HEK293 (cell line): Measurements from ENCODE around the gene CARM1.

Experiments
- MZF1 ChIP-seq: fragments of 450-650 bp; formaldehyde crosslinking; IDR thresholded peaks from 2 replicates; pipeline ENCODE4 v1.5.1; 2017; ENCODE audit warnings: missing biosample characterization, missing genetic modification characterization, borderline replicate concordance
- ZBTB20 ChIP-seq: fragments of 450-650 bp; formaldehyde crosslinking; IDR thresholded peaks from 2 replicates; pipeline ENCODE4 v1.5.1; 2016; ENCODE audit warnings: missing biosample characterization, missing genetic modification characterization
- ZNF747 ChIP-seq: fragments of 450-650 bp; formaldehyde crosslinking; IDR thresholded peaks from 2 replicates; pipeline ENCODE4 v1.5.1; 2016; ENCODE audit warnings: missing biosample characterization, missing genetic modification characterization
- TF ChIP-seq, protein P1 (sequence below): sonication (generic); formaldehyde crosslinking; IDR thresholded peaks from 2 replicates; pipeline ENCODE4 v1.8.1; 2022; ENCODE audit warnings: mild to moderate bottlenecking, moderate library complexity, missing genetic modification reagents
- TF ChIP-seq, protein P2 (sequence below): fragments of 450-650 bp; formaldehyde crosslinking; IDR thresholded peaks from 2 replicates; pipeline ENCODE4 v1.5.1; 2016; ENCODE audit warnings: missing biosample characterization, missing genetic modification characterization
- TF ChIP-seq, protein P3 (sequence below): fragments of 450-650 bp; formaldehyde crosslinking; IDR thresholded peaks from 2 replicates; pipeline ENCODE4 v1.5.1; 2016; ENCODE audit warnings: missing biosample characterization, missing genetic modification characterization
- TF ChIP-seq, protein P4 (sequence below): fragments of 450-650 bp; formaldehyde crosslinking; IDR thresholded peaks from 2 replicates; pipeline ENCODE4 v1.5.1; 2016; ENCODE audit warnings: missing biosample characterization, missing genetic modification characterization

DNA sequence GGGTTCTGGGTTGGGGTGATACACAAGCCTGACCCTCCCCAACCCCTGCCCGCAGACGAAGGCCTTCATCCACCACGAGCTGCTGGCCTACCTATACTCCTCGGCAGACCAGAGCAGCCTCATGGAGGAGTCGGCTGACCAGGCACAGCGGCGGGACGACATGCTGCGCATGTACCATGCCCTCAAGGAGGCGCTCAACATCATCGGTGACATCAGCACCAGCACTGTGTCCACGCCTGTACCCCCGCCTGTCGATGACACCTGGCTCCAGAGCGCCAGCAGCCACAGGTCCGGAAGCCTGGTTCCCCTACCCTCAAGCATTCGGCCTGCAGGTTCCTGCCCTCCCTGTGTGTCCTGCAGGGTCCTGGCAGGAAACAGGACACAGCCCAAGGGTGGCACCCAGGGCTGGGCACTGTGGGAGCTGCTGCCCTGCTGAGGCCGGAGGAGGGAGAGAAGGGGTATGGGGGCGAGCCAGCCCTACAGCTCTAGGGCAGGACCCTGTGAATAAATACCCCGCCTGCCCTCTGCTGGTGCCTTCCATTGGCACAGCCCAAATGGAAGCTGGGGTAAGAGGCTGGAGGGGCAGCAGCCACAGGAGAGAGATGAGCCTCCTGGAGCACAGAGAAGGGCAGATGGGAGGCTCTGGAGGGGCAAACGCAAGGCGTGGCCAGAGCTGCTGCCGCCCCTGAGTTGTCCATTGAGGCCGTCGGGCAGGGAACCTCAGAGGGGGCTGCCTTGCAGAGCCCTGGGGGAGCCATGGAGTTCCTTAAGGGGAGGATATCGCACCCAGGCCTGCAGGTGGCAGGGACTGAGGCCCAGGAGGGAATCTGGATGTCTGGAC, 42.2 kb upstream of the CARM1 start:
- TF ChIP-seq, protein P1, sequence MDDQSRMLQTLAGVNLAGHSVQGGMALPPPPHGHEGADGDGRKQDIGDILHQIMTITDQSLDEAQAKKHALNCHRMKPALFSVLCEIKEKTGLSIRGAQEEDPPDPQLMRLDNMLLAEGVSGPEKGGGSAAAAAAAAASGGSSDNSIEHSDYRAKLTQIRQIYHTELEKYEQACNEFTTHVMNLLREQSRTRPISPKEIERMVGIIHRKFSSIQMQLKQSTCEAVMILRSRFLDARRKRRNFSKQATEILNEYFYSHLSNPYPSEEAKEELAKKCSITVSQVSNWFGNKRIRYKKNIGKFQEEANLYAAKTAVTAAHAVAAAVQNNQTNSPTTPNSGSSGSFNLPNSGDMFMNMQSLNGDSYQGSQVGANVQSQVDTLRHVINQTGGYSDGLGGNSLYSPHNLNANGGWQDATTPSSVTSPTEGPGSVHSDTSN (CRISPR knock-in tag), result no peak
- TF ChIP-seq ZBTB20 (tag by site-specific recombination) (no peak; the same call in 1 of the 2 replicates), ZNF747 (tag by site-specific recombination) (no peak), MZF1 (tag by site-specific recombination) (no peak)
- TF ChIP-seq, protein P2, sequence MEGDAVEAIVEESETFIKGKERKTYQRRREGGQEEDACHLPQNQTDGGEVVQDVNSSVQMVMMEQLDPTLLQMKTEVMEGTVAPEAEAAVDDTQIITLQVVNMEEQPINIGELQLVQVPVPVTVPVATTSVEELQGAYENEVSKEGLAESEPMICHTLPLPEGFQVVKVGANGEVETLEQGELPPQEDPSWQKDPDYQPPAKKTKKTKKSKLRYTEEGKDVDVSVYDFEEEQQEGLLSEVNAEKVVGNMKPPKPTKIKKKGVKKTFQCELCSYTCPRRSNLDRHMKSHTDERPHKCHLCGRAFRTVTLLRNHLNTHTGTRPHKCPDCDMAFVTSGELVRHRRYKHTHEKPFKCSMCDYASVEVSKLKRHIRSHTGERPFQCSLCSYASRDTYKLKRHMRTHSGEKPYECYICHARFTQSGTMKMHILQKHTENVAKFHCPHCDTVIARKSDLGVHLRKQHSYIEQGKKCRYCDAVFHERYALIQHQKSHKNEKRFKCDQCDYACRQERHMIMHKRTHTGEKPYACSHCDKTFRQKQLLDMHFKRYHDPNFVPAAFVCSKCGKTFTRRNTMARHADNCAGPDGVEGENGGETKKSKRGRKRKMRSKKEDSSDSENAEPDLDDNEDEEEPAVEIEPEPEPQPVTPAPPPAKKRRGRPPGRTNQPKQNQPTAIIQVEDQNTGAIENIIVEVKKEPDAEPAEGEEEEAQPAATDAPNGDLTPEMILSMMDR (tag by site-specific recombination), result peak; percentile 8; the same call in 1 of the 2 replicates
- TF ChIP-seq, protein P3, sequence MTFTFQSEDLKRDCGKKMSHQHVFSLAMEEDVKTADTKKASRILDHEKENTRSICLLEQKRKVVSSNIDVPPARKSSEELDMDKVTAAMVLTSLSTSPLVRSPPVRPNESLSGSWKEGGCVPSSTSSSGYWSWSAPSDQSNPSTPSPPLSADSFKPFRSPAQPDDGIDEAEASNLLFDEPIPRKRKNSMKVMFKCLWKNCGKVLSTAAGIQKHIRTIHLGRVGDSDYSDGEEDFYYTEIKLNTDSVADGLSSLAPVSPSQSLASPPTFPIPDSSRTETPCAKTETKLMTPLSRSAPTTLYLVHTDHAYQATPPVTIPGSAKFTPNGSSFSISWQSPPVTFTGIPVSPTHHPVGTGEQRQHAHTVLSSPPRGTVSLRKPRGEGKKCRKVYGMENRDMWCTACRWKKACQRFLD (tag by site-specific recombination), result no peak
- TF ChIP-seq, protein P4, sequence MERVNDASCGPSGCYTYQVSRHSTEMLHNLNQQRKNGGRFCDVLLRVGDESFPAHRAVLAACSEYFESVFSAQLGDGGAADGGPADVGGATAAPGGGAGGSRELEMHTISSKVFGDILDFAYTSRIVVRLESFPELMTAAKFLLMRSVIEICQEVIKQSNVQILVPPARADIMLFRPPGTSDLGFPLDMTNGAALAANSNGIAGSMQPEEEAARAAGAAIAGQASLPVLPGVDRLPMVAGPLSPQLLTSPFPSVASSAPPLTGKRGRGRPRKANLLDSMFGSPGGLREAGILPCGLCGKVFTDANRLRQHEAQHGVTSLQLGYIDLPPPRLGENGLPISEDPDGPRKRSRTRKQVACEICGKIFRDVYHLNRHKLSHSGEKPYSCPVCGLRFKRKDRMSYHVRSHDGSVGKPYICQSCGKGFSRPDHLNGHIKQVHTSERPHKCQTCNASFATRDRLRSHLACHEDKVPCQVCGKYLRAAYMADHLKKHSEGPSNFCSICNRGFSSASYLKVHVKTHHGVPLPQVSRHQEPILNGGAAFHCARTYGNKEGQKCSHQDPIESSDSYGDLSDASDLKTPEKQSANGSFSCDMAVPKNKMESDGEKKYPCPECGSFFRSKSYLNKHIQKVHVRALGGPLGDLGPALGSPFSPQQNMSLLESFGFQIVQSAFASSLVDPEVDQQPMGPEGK (tag by site-specific recombination), result no peak
